Fibroblast of villous mesenchyme (primary cell): ENCODE data around the gene PRKCH. TPM values are rescaled to one million over a fixed set of nuclear protein-coding genes. Genes with fewer than 3 reads are reported as not detected.

Experiments used
- DNase-seq: peaks from one replicate; pipeline ENCODE4 v3.0.0-alpha.2; 2010; ENCODE audit warnings: low read depth
- H3K4me3 ChIP-seq: 2 replicates; pipeline ENCODE4 v1.5.1; 2011; ENCODE audit warnings: low read depth, mild to moderate bottlenecking, low read length
- CTCF ChIP-seq: IDR thresholded peaks from 2 replicates; pipeline ENCODE4 v1.5.1; 2012; ENCODE audit warnings: low read depth, mild to moderate bottlenecking, low read length; ENCODE audit not compliant: insufficient read depth
- total RNA-seq: library from RNA; depleted of rRNA; stranded (reverse); fragments of >200 nt; gene quantifications from 2 replicates; pipeline ENCODE4 v1.2.3, GENCODE V29; 2012

PRKCH gene
- total RNA-seq, 1 donor: 2.6 TPM

GRCh38 chr14:61508526-61508925 lies 187.1 kb downstream of the PRKCH start:
- H3K4me3 ChIP-seq: no peak overlapping the region
- TF ChIP-seq CTCF: no peak
- DNase-seq: no peak

GRCh38 chr14:61510736-61511557 lies 189.6 kb downstream of the PRKCH start:
- no peak overlapping the region for H3K4me3 ChIP-seq
- no peak for TF ChIP-seq CTCF
- DNase-seq: no peak

- TF ChIP-seq CTCF: no peak
- H3K4me3 ChIP-seq: no peak overlapping the region
Measured at GRCh38 chr14:61511558-61511948, 190.2 kb downstream of the PRKCH start.

GRCh38 chr14:61512026-61512834 lies 190.9 kb downstream of the PRKCH start:
- no peak overlapping the region for H3K4me3 ChIP-seq
- TF ChIP-seq CTCF: no peak
- peak; percentile 87 for DNase-seq

More at GRCh38 chr14:61511558-61511948, 190.2 kb downstream of the PRKCH start:
- DNase-seq: no peak

GRCh38 chr14:61513986-61514830 lies 192.8 kb downstream of the PRKCH start:
- no peak for TF ChIP-seq CTCF
- peak; percentile 84 for DNase-seq
- H3K4me3 ChIP-seq: no peak overlapping the region

- TF ChIP-seq CTCF: no peak
- DNase-seq: no peak
- no peak overlapping the region for H3K4me3 ChIP-seq
Measured at GRCh38 chr14:61514927-61515326, 193.5 kb downstream of the PRKCH start.
